ENCODE measurements around the gene UNKL.
A peak's percentile ranks its signal among the peaks of the same experiment; 100 is the strongest.
"Not testable (repeated sequence)": the region's sequence is repeated elsewhere in the genome, so short reads cannot be mapped to it uniquely, and the experiment has no call there.

Gene UNKL

DNA sequence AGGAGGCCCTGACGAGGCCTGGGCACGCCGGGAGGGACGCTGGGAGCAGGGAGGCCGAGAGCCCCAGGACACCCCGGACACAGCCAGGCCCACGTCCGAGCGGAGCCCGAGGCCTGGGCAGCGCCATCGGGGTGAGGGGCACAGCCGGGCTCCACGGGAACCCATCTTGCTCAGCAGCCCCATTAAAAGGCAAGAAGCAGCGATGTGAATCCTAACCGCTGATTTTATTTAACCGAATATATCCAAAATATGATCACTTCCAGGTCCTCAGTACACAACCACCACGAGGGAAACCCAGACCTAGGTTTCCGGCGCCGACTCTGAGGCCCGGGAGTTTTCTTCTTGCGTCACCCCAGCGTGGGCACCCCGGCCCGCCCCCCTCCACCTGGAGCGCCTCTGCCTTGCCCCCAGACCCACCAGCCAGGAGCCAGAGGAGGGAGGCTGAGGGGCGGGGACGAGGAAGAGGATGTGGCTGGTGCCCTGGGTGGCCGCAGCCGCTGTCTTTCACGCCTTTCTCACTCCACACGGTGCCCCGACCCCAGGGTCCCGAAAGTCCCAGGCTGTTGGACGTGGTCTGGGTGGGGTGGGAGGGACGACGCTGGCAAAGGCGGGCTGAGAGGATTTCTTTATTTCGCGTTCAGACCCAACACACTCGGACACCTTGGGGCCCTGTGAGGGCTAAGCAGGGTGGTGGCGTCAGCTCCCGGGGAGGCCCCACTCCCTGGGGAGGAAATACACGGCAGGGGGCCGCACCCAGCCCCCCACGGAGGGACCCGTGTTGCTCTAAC lies 30.4 kb upstream of the UNKL start:
- H3K4me1 ChIP-seq (ENCODE audit: control insufficient read depth, insufficient read depth, low read length): no peaks in the 10 kb centered on the region
- no peak overlapping the region for H3K9ac ChIP-seq (ENCODE audit: low read length)
- no peak overlapping the region for H3K4me3 ChIP-seq (ENCODE audit: low read depth, low read length)

DNA sequence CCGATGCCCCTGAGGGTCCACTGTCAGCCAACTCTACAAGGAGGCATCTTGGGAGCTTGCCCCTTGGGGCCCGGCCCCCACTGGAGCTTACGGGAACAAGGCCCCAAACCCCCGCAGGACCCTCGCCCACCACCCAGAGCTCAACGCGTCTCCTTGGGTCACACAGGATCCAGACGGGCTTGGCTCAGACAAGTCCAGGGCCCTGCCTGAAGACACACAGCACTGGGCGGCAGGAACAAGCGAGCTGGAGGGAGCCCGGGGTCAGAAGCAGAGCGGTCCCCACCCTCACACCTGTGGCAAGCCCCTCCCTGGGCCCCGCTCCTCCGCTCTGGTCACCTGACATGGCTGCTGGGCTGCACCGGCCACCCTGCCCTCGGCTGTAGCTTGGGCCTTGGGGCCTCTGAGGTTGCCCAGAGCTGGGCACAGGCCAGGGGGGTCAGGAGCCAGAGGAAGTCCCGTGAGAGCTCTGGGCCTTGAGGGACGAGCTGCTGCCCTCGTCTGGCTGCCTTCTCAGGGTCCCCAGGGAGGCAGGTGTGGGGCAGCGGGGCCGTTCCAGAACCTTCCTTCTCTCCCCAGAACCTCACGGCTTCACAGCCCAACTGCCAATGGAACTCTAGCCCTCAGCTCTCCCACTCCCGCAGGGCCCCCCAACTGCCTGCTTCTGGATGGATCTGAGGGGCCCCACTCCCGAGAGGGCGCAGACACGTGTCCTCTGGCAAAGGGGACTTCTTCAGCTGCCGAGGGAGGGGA lies 29.7 kb upstream of the UNKL start, which contains the start of gene CCDC154:
Gene CCDC154 (minus strand): TSS at position 577 of the 750 bp plus-strand sequence. CDS start 234 bp downstream, at position 343.
- Histone ChIP-seq H3K4me3 (ENCODE audit: low read depth, low read length) (no peak within 1 kb of the TSS), H3K9me3 (ENCODE audit: control insufficient read depth, insufficient read depth, low read depth, low read length) (no peaks in the 10 kb centered on the region), H3K27me3 (ENCODE audit: control insufficient read depth, insufficient read depth, low read length) (no peaks in the 10 kb centered on the region), H3K9ac (ENCODE audit: low read length) (no peak within 1 kb of the TSS), H3K27ac (ENCODE audit: low read depth, low read length) (peak within 1 kb of the TSS; percentile 53; the same call in 1 of the 2 replicates), H3K4me1 (ENCODE audit: control insufficient read depth, insufficient read depth, low read length) (no peaks in the 10 kb centered on the region), H3K36me3 (ENCODE audit: control insufficient read depth, insufficient read depth, low read length) (peaks cover 31% of the 10 kb centered on the region)

More for the DNA sequence above, 30.4 kb upstream of the UNKL start:
- H3K9me3 ChIP-seq (ENCODE audit: control insufficient read depth, insufficient read depth, low read depth, low read length): no peaks in the 10 kb centered on the region
- H3K27ac ChIP-seq (ENCODE audit: low read depth, low read length): peak overlapping the region; percentile 53; the same call in 1 of the 2 replicates
- peaks cover 39% of the 10 kb centered on the region for H3K36me3 ChIP-seq (ENCODE audit: control insufficient read depth, insufficient read depth, low read length)
- H3K27me3 ChIP-seq (ENCODE audit: control insufficient read depth, insufficient read depth, low read length): no peaks in the 10 kb centered on the region

DNA sequence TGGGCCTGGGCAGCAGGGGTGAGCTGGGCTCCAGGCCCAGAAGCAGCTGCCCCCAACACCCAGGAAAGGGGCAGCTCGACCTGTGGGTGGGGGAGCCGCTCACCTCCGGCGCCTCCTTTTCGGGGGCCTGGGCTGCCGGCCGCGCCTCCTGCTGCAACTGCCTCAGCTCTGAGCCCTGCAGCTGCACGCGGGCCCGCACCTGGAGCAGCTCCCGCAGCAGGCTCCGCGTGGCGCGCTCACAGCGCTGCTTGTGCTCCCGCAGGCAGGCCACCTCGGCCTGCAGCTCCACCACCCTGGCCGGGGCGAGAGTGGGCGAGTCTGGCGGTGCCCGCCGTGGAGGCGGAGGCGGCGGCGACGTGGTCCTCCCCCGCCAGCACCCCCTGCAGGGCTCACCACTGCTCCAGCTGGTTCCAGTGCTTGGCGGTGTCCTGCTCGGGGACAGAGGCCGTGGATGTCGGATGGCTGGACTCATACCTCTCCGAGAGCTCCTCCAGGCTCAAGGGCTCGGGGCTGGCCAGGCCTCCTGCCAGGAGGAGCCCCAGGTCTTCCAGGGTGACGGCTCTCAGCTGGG lies 29.0 kb upstream of the UNKL start:
- Histone ChIP-seq H3K36me3 (ENCODE audit: control insufficient read depth, insufficient read depth, low read length) (peaks cover 25% of the 10 kb centered on the region), H3K4me3 (ENCODE audit: low read depth, low read length) (no peak overlapping the region), H3K9ac (ENCODE audit: low read length) (no peak overlapping the region), H3K4me1 (ENCODE audit: control insufficient read depth, insufficient read depth, low read length) (no peaks in the 10 kb centered on the region), H3K27me3 (ENCODE audit: control insufficient read depth, insufficient read depth, low read length) (no peaks in the 10 kb centered on the region), H3K9me3 (ENCODE audit: control insufficient read depth, insufficient read depth, low read depth, low read length) (no peaks in the 10 kb centered on the region), H3K27ac (ENCODE audit: low read depth, low read length) (no peak overlapping the region)

DNA sequence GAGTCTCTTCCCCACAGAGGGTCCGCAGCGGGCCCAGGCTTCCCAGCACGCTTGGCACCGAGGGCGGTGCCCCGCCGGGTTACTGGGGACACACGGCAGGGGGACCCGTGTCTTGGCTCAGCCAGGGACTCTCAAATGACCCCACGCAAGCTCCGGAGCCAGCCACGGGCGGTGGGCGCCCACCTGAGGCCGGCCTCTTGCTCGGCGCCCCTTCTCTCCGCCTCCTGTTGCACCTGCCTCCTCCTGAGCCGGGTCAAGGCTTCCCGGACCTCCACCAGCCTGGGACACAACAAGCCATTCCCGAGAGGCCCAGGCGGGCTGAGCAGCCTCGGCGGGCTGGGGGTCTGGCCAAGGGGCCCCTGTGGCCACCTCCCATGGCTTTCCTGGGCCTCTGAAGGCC lies 28.2 kb upstream of the UNKL start:
- no peaks in the 10 kb centered on the region for H3K27me3 ChIP-seq (ENCODE audit: control insufficient read depth, insufficient read depth, low read length)

DNA sequence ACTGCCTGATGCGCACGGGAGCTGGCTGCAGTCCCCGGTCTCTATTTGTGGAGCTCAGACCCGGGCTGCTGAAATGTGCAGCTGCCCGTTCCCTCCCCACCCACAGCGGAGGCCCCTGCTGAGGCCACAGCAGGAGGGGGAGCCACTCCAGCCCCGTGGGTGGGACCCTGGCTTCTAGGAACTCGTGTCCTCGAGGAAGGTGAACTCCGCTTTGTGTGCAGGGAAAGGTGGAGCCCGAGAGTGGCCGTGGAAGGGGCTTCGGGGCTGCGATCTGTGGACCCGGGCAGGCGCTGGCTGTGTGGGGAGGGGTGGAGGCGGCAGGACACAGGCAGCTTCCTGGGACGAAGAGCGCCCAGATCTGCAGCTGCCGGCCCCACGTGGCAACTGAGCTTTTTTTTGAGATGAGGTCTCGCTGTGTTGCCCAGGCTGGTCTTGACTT lies 26.9 kb upstream of the UNKL start:
- no peaks in the 10 kb centered on the region for H3K27me3 ChIP-seq (ENCODE audit: control insufficient read depth, insufficient read depth, low read length)
- H3K9me3 ChIP-seq (ENCODE audit: control insufficient read depth, insufficient read depth, low read depth, low read length): no peaks in the 10 kb centered on the region
- H3K27ac ChIP-seq (ENCODE audit: low read depth, low read length): no peak overlapping the region
- no peak overlapping the region for H3K4me3 ChIP-seq (ENCODE audit: low read depth, low read length)
- H3K4me1 ChIP-seq (ENCODE audit: control insufficient read depth, insufficient read depth, low read length): no peaks in the 10 kb centered on the region
- H3K9ac ChIP-seq (ENCODE audit: low read length): no peak overlapping the region
- H3K36me3 ChIP-seq (ENCODE audit: control insufficient read depth, insufficient read depth, low read length): peaks cover 9% of the 10 kb centered on the region

More for the DNA sequence above, 28.2 kb upstream of the UNKL start:
- no peaks in the 10 kb centered on the region for H3K4me1 ChIP-seq (ENCODE audit: control insufficient read depth, insufficient read depth, low read length)
- no peak overlapping the region for H3K27ac ChIP-seq (ENCODE audit: low read depth, low read length)
- H3K9me3 ChIP-seq (ENCODE audit: control insufficient read depth, insufficient read depth, low read depth, low read length): no peaks in the 10 kb centered on the region
- peaks cover 17% of the 10 kb centered on the region for H3K36me3 ChIP-seq (ENCODE audit: control insufficient read depth, insufficient read depth, low read length)
- H3K4me3 ChIP-seq (ENCODE audit: low read depth, low read length): no peak overlapping the region
- no peak overlapping the region for H3K9ac ChIP-seq (ENCODE audit: low read length)

DNA sequence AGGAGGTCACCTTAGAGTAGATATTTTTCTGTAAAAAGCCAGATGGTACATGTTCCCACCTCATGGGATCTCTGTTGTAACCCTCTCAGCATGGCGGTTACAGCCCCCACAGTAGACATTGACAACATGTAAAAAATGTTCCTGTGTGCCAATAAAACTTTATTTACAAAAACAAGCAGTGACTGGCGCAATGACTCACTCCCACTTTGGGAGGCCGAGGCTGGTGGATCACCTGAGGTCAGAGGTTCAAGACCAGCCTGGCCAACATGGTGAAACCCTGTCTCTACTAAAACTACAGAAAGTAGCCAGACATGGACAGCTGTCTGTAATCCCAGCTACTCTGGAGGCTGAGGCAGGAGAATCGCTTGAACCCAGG lies 25.2 kb upstream of the UNKL start:
- not testable (repeated sequence) for H3K9me3 ChIP-seq (ENCODE audit: control insufficient read depth, insufficient read depth, low read depth, low read length); H3K36me3 ChIP-seq (ENCODE audit: control insufficient read depth, insufficient read depth, low read length); H3K27ac ChIP-seq (ENCODE audit: low read depth, low read length); H3K4me1 ChIP-seq (ENCODE audit: control insufficient read depth, insufficient read depth, low read length); H3K4me3 ChIP-seq (ENCODE audit: low read depth, low read length); H3K9ac ChIP-seq (ENCODE audit: low read length); H3K27me3 ChIP-seq (ENCODE audit: control insufficient read depth, insufficient read depth, low read length)

DNA sequence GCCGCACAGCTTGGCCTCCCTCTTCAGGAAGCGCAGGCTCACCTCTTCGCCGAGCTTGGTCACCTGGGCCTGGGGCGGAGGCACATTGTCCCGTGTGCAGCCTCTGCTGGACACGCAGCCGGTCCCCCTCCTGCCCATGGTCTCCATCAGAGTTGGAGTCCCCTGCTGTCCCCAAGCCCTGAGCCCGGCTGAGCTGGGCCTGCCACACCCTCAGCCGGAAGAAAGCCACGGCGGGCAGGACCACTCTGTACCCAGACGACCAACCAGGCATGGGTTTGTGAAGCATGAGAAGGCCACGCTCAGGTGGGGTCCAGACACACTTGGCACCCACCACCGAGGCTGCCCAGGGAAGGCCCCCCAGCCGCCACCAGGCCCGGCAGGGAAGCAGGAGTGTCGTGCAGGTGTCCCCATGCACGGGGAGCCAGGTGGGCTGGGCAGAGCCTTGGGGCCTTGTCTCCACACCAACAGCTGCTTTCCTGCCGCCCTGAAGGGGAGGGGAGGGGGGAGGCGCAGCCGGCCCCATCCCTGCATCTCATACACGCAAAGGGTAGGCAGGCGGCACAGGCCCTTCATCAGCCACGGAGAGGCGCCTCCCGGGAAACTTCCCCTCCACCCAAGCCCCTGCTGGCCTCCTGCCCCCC lies 24.7 kb upstream of the UNKL start:
- Histone ChIP-seq H3K9ac (ENCODE audit: low read length) (no peak overlapping the region), H3K27ac (ENCODE audit: low read depth, low read length) (no peak overlapping the region), H3K27me3 (ENCODE audit: control insufficient read depth, insufficient read depth, low read length) (no peaks in the 10 kb centered on the region), H3K36me3 (ENCODE audit: control insufficient read depth, insufficient read depth, low read length) (no peaks in the 10 kb centered on the region), H3K4me1 (ENCODE audit: control insufficient read depth, insufficient read depth, low read length) (no peaks in the 10 kb centered on the region), H3K9me3 (ENCODE audit: control insufficient read depth, insufficient read depth, low read depth, low read length) (no peaks in the 10 kb centered on the region), H3K4me3 (ENCODE audit: low read depth, low read length) (no peak overlapping the region)

DNA sequence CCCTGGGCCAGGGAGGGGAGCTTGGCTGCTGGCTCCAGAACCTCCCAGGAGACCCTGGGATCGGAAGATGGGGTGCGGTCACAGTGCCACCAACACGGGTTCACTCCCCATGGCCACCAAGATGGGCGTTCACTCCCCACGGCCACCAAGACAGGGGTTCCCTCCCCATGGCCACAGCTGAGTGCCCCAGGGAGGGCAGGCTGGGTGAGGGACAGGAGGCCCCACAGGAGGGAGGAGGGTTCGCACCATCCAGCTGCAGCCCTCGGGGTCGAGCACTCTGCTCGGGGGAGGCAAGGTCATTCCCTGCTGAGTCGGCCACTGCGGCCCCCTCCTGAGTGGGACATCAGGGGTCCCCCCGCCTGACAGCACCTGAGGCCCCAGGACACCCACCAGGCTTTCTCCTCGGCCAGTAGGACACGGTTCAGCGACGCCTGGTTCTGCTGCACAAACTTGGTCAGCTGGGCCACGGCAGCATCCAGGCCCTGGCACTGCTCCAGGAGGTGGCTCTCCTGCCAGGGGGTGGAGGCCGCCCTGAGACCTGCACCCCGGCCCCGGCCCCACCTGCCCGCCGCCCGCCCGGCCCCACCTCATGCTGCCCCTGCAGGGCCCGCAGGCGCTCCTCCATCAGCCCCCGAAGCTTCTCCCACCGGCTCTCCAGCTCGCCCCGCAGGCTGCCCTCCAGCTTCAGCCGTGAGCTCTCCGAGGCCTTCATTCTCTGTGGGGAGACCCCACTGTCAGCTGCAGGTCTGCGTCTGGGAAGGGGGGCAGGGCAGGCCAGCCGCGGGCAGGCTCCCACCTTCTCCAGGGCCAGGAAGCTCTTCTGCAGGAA lies 23.9 kb upstream of the UNKL start:
- H3K4me1 ChIP-seq (ENCODE audit: control insufficient read depth, insufficient read depth, low read length): no peaks in the 10 kb centered on the region
- no peak overlapping the region for H3K27ac ChIP-seq (ENCODE audit: low read depth, low read length)
- no peaks in the 10 kb centered on the region for H3K36me3 ChIP-seq (ENCODE audit: control insufficient read depth, insufficient read depth, low read length)
- no peak overlapping the region for H3K9ac ChIP-seq (ENCODE audit: low read length)
- H3K27me3 ChIP-seq (ENCODE audit: control insufficient read depth, insufficient read depth, low read length): no peaks in the 10 kb centered on the region
- no peaks in the 10 kb centered on the region for H3K9me3 ChIP-seq (ENCODE audit: control insufficient read depth, insufficient read depth, low read depth, low read length)
- H3K4me3 ChIP-seq (ENCODE audit: low read depth, low read length): no peak overlapping the region

DNA sequence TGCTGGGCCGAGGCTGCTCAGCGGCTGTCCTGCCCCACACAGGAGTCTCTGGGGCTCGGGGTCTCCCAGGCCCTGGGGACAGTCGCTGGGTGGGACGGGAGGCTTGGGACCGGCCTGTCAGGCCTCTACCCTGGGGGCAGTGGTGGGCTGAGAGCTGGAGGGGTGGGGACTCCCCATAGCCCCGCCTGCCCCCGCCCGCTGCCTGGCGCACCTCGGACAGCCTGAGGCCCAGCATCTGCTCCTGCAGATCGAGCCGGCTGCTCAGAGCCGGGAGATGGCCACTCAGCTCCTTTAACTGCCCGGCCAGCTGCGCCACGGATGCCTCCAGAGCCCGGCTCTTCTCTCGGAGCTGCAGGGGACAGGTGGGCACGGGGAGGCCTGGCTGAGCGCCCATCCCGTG lies 23.1 kb upstream of the UNKL start:
- Histone ChIP-seq H3K27ac (ENCODE audit: low read depth, low read length) (no peak overlapping the region), H3K27me3 (ENCODE audit: control insufficient read depth, insufficient read depth, low read length) (no peaks in the 10 kb centered on the region), H3K4me1 (ENCODE audit: control insufficient read depth, insufficient read depth, low read length) (no peaks in the 10 kb centered on the region), H3K4me3 (ENCODE audit: low read depth, low read length) (no peak overlapping the region), H3K9me3 (ENCODE audit: control insufficient read depth, insufficient read depth, low read depth, low read length) (no peaks in the 10 kb centered on the region), H3K36me3 (ENCODE audit: control insufficient read depth, insufficient read depth, low read length) (no peaks in the 10 kb centered on the region), H3K9ac (ENCODE audit: low read length) (no peak overlapping the region)

DNA sequence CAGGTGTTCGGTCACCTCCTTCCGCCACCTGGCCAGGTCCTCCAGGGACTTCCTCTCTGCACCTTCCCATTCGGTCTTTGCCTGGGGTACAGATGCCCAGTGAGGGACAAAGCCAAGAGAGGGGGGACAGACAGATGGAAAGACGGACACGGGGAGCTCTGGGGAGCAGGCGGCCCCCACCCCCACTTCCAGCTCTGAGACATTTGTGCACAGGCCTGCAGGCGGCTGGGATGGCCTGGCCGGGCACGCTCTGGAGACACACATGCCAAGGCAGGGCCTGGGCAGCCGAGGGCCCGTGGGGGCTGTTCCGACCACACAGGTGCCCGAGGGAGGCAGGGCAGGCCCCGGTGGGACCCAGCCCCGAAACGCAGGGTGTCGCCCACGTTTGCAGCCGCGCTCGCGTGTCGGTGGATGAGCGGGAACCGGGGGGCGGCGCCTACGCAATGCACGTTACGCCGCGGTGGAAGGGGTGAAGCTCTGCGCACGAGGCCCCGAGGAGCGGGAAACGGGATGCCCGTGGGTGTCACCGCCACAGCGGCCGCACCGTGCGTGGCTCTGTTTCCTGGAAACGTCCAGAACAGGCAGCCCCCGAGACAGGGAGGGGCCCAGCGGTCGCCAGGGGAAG lies 22.3 kb upstream of the UNKL start:
- Histone ChIP-seq H3K36me3 (ENCODE audit: control insufficient read depth, insufficient read depth, low read length) (no peaks in the 10 kb centered on the region), H3K4me3 (ENCODE audit: low read depth, low read length) (no peak overlapping the region), H3K27ac (ENCODE audit: low read depth, low read length) (no peak overlapping the region), H3K9me3 (ENCODE audit: control insufficient read depth, insufficient read depth, low read depth, low read length) (no peaks in the 10 kb centered on the region), H3K27me3 (ENCODE audit: control insufficient read depth, insufficient read depth, low read length) (no peaks in the 10 kb centered on the region), H3K9ac (ENCODE audit: low read length) (no peak overlapping the region), H3K4me1 (ENCODE audit: control insufficient read depth, insufficient read depth, low read length) (no peaks in the 10 kb centered on the region)

All from HUES6 (cell line).